GM18870 (cell line): ENCODE measurements around the gene SNTN.
"Not testable (repeated sequence)": the region's sequence is repeated elsewhere in the genome, so short reads cannot be mapped to it uniquely, and the experiment has no call there.

Experiments used
- ATAC-seq: cut with Tn5 transposase; IDR thresholded peaks from one replicate; pipeline ENCODE4 v1.9.1; 2021; ENCODE audit warnings: moderate library complexity; ENCODE audit not compliant: unreplicated experiment

SNTN gene

GRCh38 chr3:63652066-63652725, at the start of gene SNTN:
TSS of gene SNTN (plus strand) at chr3:63652675. CDS start at chr3:63652688, 13 bp downstream.
- ATAC-seq: no peak

- no peak for ATAC-seq
These were observed 44.8 kb upstream of the SNTN start for GRCh38 chr3:63607716-63608115.

- no peak for ATAC-seq
These were observed 43.1 kb upstream of the SNTN start for GRCh38 chr3:63609408-63609807.

- ATAC-seq: no peak
These were observed 42.6 kb upstream of the SNTN start for GRCh38 chr3:63609834-63610233.

- ATAC-seq: no peak
These were observed 41.1 kb upstream of the SNTN start for GRCh38 chr3:63611382-63611781.

GRCh38 chr3:63613561-63613960, 38.9 kb upstream of the SNTN start:
- no peak for ATAC-seq

- no peak for ATAC-seq
These were observed 35.1 kb upstream of the SNTN start for GRCh38 chr3:63617391-63617790.

- no peak for ATAC-seq
These were observed 27.4 kb upstream of the SNTN start for GRCh38 chr3:63624941-63625560.

GRCh38 chr3:63631670-63632069, 20.8 kb upstream of the SNTN start:
- ATAC-seq: no peak

- no peak for ATAC-seq
These were observed 17.3 kb upstream of the SNTN start for GRCh38 chr3:63635186-63635585.

GRCh38 chr3:63639806-63640205, 12.7 kb upstream of the SNTN start:
- no peak for ATAC-seq

GRCh38 chr3:63642488-63642887, 10.0 kb upstream of the SNTN start:
- no peak for ATAC-seq

GRCh38 chr3:63644212-63644797, 8.2 kb upstream of the SNTN start:
- ATAC-seq: no peak

GRCh38 chr3:63644928-63645781, 7.3 kb upstream of the SNTN start:
- ATAC-seq: not testable (repeated sequence)

GRCh38 chr3:63654211-63654610, 1.7 kb downstream of the SNTN start:
- ATAC-seq: no peak

GRCh38 chr3:63654931-63655330, 2.5 kb downstream of the SNTN start:
- ATAC-seq: no peak

- no peak for ATAC-seq
These were observed 3.0 kb downstream of the SNTN start for GRCh38 chr3:63655519-63655918.

- ATAC-seq: no peak
These were observed 4.3 kb downstream of the SNTN start for GRCh38 chr3:63656786-63657185.

- no peak for ATAC-seq
These were observed 8.8 kb downstream of the SNTN start for GRCh38 chr3:63661242-63661641.

GRCh38 chr3:63662011-63662410, 9.5 kb downstream of the SNTN start:
- no peak for ATAC-seq

GRCh38 chr3:63662500-63662899, 10.0 kb downstream of the SNTN start:
- no peak for ATAC-seq

GRCh38 chr3:63670544-63670943, 18.1 kb downstream of the SNTN start:
- ATAC-seq: no peak
